IMR-90 (cell line): Measurements from ENCODE around the gene CNTN4. TPM values are rescaled to one million over a fixed set of nuclear protein-coding genes. Genes with fewer than 3 reads are reported as not detected.

Experiments
- ATAC-seq: fragments of 200-7000 bp; cut with Tn5 transposase; 2 replicates; pipeline ENCODE4 v1.9.1; 2020; ENCODE audit warnings: low read depth, mild to moderate bottlenecking, moderate library complexity
- BruUV-seq: library from RNA; stranded (reverse); fragments of 400-500 nt; replicated peaks from 2 replicates; lab custom pipeline; 2021; lab: Mats Ljungman, UMichigan
- CTCF ChIA-PET: fragments of 300-600 bp; formaldehyde crosslinking; extraction: SDS; loops from one replicate; lab custom pipeline; 2021; ENCODE audit warnings: antibody characterized with exemption; lab: Yijun Ruan, JAX
- POLR2A ChIA-PET: fragments of 300-600 bp; sonication (Branson Sonifier 250); formaldehyde crosslinking; loops from one replicate; lab custom pipeline; 2022; ENCODE audit warnings: antibody characterized with exemption; ENCODE audit not compliant: unreplicated experiment; lab: Charles Lee
- DNase-seq: peaks from one replicate; pipeline ENCODE4 v3.0.0; 2013
- H2AFZ ChIP-seq: replicated peaks from 2 replicates; pipeline ENCODE3; 2013; ENCODE audit warnings: low read length, mild to moderate bottlenecking; ENCODE audit not compliant: poor library complexity
- H2AK5ac ChIP-seq: 2 replicates; pipeline ENCODE4 v1.6.1; 2013; ENCODE audit warnings: low read depth, low read length, inconsistent platforms
- H2AK9ac ChIP-seq: replicated peaks from 2 replicates; pipeline ENCODE3; 2013; ENCODE audit warnings: mild to moderate bottlenecking, low read depth, low read length, moderate library complexity; ENCODE audit not compliant: poor library complexity
- H2BK120ac ChIP-seq: 2 replicates; pipeline ENCODE4 v1.6.1; 2013; ENCODE audit warnings: low read depth, low read length, inconsistent platforms
- H2BK15ac ChIP-seq: 3 replicates; pipeline ENCODE4 v1.6.1; 2013; ENCODE audit warnings: low read depth, low read length, inconsistent platforms
- H2BK20ac ChIP-seq: 2 replicates; pipeline ENCODE4 v1.6.1; 2013; ENCODE audit warnings: low read depth, mild to moderate bottlenecking, inconsistent platforms, low read length, moderate library complexity
- H2BK5ac ChIP-seq: 2 replicates; pipeline ENCODE4 v1.6.1; 2013; ENCODE audit warnings: mild to moderate bottlenecking, low read depth, low read length, inconsistent platforms; ENCODE audit not compliant: poor library complexity, severe bottlenecking
- H3K14ac ChIP-seq: replicated peaks from 2 replicates; pipeline ENCODE4 v1.6.1; 2013; ENCODE audit warnings: low read depth, low read length, inconsistent platforms
- H3K18ac ChIP-seq: 2 replicates; pipeline ENCODE4 v1.6.1; 2013; ENCODE audit warnings: low read depth, low read length, control low read depth
- H3K23ac ChIP-seq: 2 replicates; pipeline ENCODE4 v1.6.1; 2013; ENCODE audit warnings: low read depth, low read length, inconsistent platforms
- H3K27ac ChIP-seq: 2 replicates; pipeline ENCODE4 v1.5.1; 2013; ENCODE audit warnings: mild to moderate bottlenecking, control low read depth, low read length; ENCODE audit not compliant: insufficient read depth
- H3K27me3 ChIP-seq: 2 replicates; pipeline ENCODE4 v1.6.1; 2013; ENCODE audit warnings: low read length; ENCODE audit not compliant: control insufficient read depth, insufficient read depth
- H3K36me3 ChIP-seq: 2 replicates; pipeline ENCODE4 v1.6.1; 2013; ENCODE audit warnings: low read length, mixed read lengths; ENCODE audit not compliant: control insufficient read depth, insufficient read depth
- H3K4ac ChIP-seq: 2 replicates; pipeline ENCODE4 v1.6.1; 2013; ENCODE audit warnings: low read depth, low read length, inconsistent platforms
- H3K4me1 ChIP-seq: 2 replicates; pipeline ENCODE4 v1.6.1; 2013; ENCODE audit warnings: low read length, mixed read lengths; ENCODE audit not compliant: control insufficient read depth, insufficient read depth
- H3K4me2 ChIP-seq: 2 replicates; pipeline ENCODE4 v1.6.1; 2013; ENCODE audit warnings: low read depth, mild to moderate bottlenecking, control low read depth, low read length, moderate library complexity
- H3K4me3 ChIP-seq: 2 replicates; pipeline ENCODE4 v1.5.1; 2013; ENCODE audit warnings: low read depth, mild to moderate bottlenecking, control low read depth, low read length, moderate library complexity; ENCODE audit not compliant: insufficient read depth
- H3K56ac ChIP-seq: 2 replicates; pipeline ENCODE4 v1.6.1; 2013; ENCODE audit warnings: low read length, inconsistent platforms; ENCODE audit not compliant: insufficient read depth; ENCODE audit errors: extremely low read depth
- H3K79me1 ChIP-seq, 2 experiments: 2 replicates each; pipeline ENCODE4 v1.6.1; 2013; ENCODE audit warnings: low read length in 2 of 2, inconsistent platforms in 1 of 2, low read depth in 1 of 2
- H3K9ac ChIP-seq: 2 replicates; pipeline ENCODE4 v1.6.1; 2013; ENCODE audit warnings: low read depth, low read length, control low read depth
- H3K9me1 ChIP-seq: 2 replicates; pipeline ENCODE4 v1.6.1; 2013; ENCODE audit warnings: low read length, inconsistent platforms; ENCODE audit not compliant: insufficient read depth
- H3K9me3 ChIP-seq: 2 replicates; pipeline ENCODE4 v1.6.1; 2013; ENCODE audit warnings: low read length; ENCODE audit not compliant: control insufficient read depth, insufficient read depth
- H4K20me1 ChIP-seq: 2 replicates; pipeline ENCODE4 v1.6.1; 2013; ENCODE audit warnings: low read length, inconsistent platforms; ENCODE audit not compliant: insufficient read depth
- H4K5ac ChIP-seq: 2 replicates; pipeline ENCODE4 v1.6.1; 2013; ENCODE audit warnings: mild to moderate bottlenecking, low read depth, low read length, control low read depth
- H4K8ac ChIP-seq, 2 experiments: 2 replicates each; pipeline ENCODE4 v1.6.1; 2013; ENCODE audit warnings: low read depth in 2 of 2, low read length in 2 of 2, control low read depth in 1 of 2, inconsistent platforms in 1 of 2
- H4K91ac ChIP-seq: 2 replicates; pipeline ENCODE4 v1.6.1; 2013; ENCODE audit warnings: low read depth, low read length, inconsistent platforms; ENCODE audit not compliant: insufficient read depth
- BHLHE40 ChIP-seq: fragments of 150-350 bp; IDR thresholded peaks from 2 replicates; pipeline ENCODE4 v1.6.1; 2016; ENCODE audit warnings: mild to moderate bottlenecking, low read depth, low read length
- CEBPB ChIP-seq: IDR thresholded peaks from 2 replicates; pipeline ENCODE4 v1.6.1; 2012; ENCODE audit warnings: low read depth, low read length, improper control_type of control experiment
- ELK1 ChIP-seq: fragments of 150-350 bp; IDR thresholded peaks from 2 replicates; pipeline ENCODE4 v1.6.1; 2016; ENCODE audit warnings: low read depth, mild to moderate bottlenecking, low read length, moderate library complexity, borderline replicate concordance
- MAZ ChIP-seq: IDR thresholded peaks from 2 replicates; pipeline ENCODE4 v1.6.1; 2012; ENCODE audit warnings: low read depth, mild to moderate bottlenecking, low read length, improper control_type of control experiment, moderate library complexity, borderline replicate concordance
- NFE2L2 ChIP-seq: fragments of 150-350 bp; IDR thresholded peaks from 2 replicates; pipeline ENCODE4 v1.6.1; 2016; ENCODE audit warnings: low read depth, mild to moderate bottlenecking, low read length
- RAD21 ChIP-seq: IDR thresholded peaks from 2 replicates; pipeline ENCODE4 v1.6.1; 2012; ENCODE audit warnings: low read length, improper control_type of control experiment
- RCOR1 ChIP-seq: IDR thresholded peaks from 2 replicates; pipeline ENCODE4 v1.6.1; 2012; ENCODE audit warnings: mild to moderate bottlenecking, low read length, improper control_type of control experiment; ENCODE audit not compliant: insufficient replicate concordance
- USF2 ChIP-seq: fragments of 150-350 bp; IDR thresholded peaks from 2 replicates; pipeline ENCODE4 v1.6.1; 2017; ENCODE audit warnings: mild to moderate bottlenecking, antibody characterized with exemption, low read length, low read depth
- WGBS, 2 experiments: methylation state at CpG; one replicate each; pipeline versions ENCODE4 v1.1.5 to v1.1.7; 2013; ENCODE audit warnings: missing lambda C conversion rate in 2 of 2; ENCODE audit not compliant: insufficient read length in 1 of 2; ENCODE audit errors: extremely low coverage in 2 of 2; 5-methylcytosine and 5-hydroxymethylcytosine counted together
- dilution Hi-C: fragments of 300-500 bp; cut with HindIII; formaldehyde crosslinking; loops from one replicate; pipeline ENCODE4 v1.14.3; 2018; ENCODE audit warnings: low sequenced_read_pairs; ENCODE audit not compliant: unreplicated experiment
- in situ Hi-C: fragments of 300-500 bp; cut with MboI; formaldehyde crosslinking; loops from 3 replicates; pipeline ENCODE4 v1.14.3; 2019; ENCODE audit warnings: low sequenced_read_pairs, inconsistent platforms, mixed read lengths
- intact Hi-C: fragments of 100-400 bp; cut with micrococcal nuclease; formaldehyde crosslinking; loops from 2 replicates; pipeline ENCODE4 v1.10.0; 2022
- polyA plus RNA-seq, 3 experiments: library from polyadenylated mRNA; depleted of rRNA; stranded (reverse); fragments of >200 nt; gene quantifications; 2 replicates each; pipeline ENCODE4 v1.2.3, GENCODE V29; 2012; ENCODE audit warnings: low replicate concordance in 1 of 3
- total RNA-seq: library from RNA; depleted of rRNA; stranded (reverse); fragments of >200 nt; gene quantifications from 2 replicates; pipeline ENCODE4 v1.2.3, GENCODE V29; 2012

CNTN4 gene
- total and polyA plus RNA-seq, 2 of the 4 experiments (the other 2 are of a cell fraction) = under 0.01 TPM; not detected in 1

- no peak overlapping the region for H4K91ac ChIP-seq
- H3K27me3 ChIP-seq = no peaks in the 10 kb centered on the region
- H3K9ac ChIP-seq = no peak overlapping the region
- no peak overlapping the region for H2AFZ ChIP-seq
- no peak overlapping the region for H3K56ac ChIP-seq
- H3K79me1 ChIP-seq = no peaks in the 10 kb centered on the region
- no peaks in the 10 kb centered on the region for H3K9me3 ChIP-seq
- H2BK5ac ChIP-seq = no peak overlapping the region
- dilution Hi-C loops (no loop called here), in situ Hi-C loops (no loop called here), intact Hi-C loops (no loop called here)
- H3K4ac ChIP-seq = no peak overlapping the region
- H2BK15ac ChIP-seq = no peak overlapping the region
- no peak overlapping the region for H2AK9ac ChIP-seq
- H3K18ac ChIP-seq = no peak overlapping the region
- no peak overlapping the region for H2AK5ac ChIP-seq
- no peak for ATAC-seq
- H3K4me3 ChIP-seq = no peak overlapping the region
- DNase-seq = no peak
- H2BK120ac ChIP-seq = no peak overlapping the region
- ChIA-PET POLR2A (no interaction called here), CTCF (no interaction called here)
- no peak overlapping the region for H4K5ac ChIP-seq
- no peak overlapping the region for H4K8ac ChIP-seq
- no peak overlapping the region for H3K23ac ChIP-seq
- no peaks in the 10 kb centered on the region for H3K36me3 ChIP-seq
- no peaks in the 10 kb centered on the region for H4K20me1 ChIP-seq
- H2BK20ac ChIP-seq = no peak overlapping the region
- TF ChIP-seq RAD21 (no peak), ELK1 (no peak), CEBPB (no peak), RCOR1 (no peak), USF2 (no peak), BHLHE40 (no peak), NFE2L2 (no peak), MAZ (no peak)
- H3K4me2 ChIP-seq = no peak overlapping the region
- WGBS, 2 experiments = no CpG with 5 or more reads among the region's 5 CpGs
- H3K4me1 ChIP-seq = no peaks in the 10 kb centered on the region
- no peaks in the 10 kb centered on the region for H3K9me1 ChIP-seq
- H3K14ac ChIP-seq = no peak overlapping the region
- H3K27ac ChIP-seq = no peak overlapping the region
- no TSS peak for BruUV-seq
Measured at GRCh38 chr3:3071136-3071535, 972.5 kb downstream of the CNTN4 start.
